PFSK-1 (cell line): ENCODE measurements around the gene MORN1.

Source experiments
- FOXP2 ChIP-seq: optimal IDR thresholded peaks from 2 replicates; pipeline ENCODE3; 2011; ENCODE audit warnings: borderline replicate concordance, control low read depth, inconsistent platforms; ENCODE audit not compliant: insufficient read depth; ENCODE audit errors: extremely low read length, extremely low read depth
- POLR2AphosphoS5 ChIP-seq: IDR thresholded peaks from 2 replicates; pipeline ENCODE4 v1.6.1; 2012; ENCODE audit warnings: low read depth, mild to moderate bottlenecking, control low read depth, low read length, moderate library complexity
- TAF1 ChIP-seq: IDR thresholded peaks from 2 replicates; pipeline ENCODE4 v1.6.1; 2012; ENCODE audit warnings: low read length, control low read depth, borderline replicate concordance; ENCODE audit not compliant: insufficient read depth
- TF ChIP-seq, protein P1 (sequence below), 2 experiments: IDR thresholded peaks; 2 replicates each; pipeline versions ENCODE4 v1.6.1 to v1.8.0; 2011 to 2012; ENCODE audit warnings: low read depth in 2 of 2, low read length in 2 of 2, control low read depth in 1 of 2, inconsistent platforms in 1 of 2, mild to moderate bottlenecking in 1 of 2, moderate library complexity in 1 of 2; ENCODE audit not compliant: insufficient read depth in 1 of 2

DNA sequence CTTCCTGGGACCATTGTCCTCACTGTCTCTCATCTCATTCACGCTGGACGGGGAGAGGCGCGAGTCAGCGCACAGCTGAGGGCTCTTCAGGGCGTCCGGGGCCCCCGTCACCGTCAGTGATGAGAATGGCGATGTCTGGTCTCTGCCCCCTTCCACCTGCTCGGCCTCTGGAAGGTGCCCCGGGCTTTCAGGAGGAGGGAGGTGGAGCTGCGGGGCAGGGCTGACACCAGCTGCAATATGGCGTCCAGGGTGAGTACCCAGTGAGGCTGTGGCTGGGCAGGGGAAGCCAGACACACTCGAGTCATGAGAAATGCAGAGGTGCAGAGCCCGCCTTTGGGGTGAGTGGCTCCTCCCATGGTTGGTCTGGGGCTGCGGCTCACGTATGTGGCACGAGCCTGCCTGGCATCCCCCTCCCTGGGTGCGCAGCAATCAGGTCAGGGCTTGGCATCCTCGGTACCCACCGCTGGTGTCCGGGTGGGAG is 15.1 kb downstream of the MORN1 start:
- TF ChIP-seq, protein P1, sequence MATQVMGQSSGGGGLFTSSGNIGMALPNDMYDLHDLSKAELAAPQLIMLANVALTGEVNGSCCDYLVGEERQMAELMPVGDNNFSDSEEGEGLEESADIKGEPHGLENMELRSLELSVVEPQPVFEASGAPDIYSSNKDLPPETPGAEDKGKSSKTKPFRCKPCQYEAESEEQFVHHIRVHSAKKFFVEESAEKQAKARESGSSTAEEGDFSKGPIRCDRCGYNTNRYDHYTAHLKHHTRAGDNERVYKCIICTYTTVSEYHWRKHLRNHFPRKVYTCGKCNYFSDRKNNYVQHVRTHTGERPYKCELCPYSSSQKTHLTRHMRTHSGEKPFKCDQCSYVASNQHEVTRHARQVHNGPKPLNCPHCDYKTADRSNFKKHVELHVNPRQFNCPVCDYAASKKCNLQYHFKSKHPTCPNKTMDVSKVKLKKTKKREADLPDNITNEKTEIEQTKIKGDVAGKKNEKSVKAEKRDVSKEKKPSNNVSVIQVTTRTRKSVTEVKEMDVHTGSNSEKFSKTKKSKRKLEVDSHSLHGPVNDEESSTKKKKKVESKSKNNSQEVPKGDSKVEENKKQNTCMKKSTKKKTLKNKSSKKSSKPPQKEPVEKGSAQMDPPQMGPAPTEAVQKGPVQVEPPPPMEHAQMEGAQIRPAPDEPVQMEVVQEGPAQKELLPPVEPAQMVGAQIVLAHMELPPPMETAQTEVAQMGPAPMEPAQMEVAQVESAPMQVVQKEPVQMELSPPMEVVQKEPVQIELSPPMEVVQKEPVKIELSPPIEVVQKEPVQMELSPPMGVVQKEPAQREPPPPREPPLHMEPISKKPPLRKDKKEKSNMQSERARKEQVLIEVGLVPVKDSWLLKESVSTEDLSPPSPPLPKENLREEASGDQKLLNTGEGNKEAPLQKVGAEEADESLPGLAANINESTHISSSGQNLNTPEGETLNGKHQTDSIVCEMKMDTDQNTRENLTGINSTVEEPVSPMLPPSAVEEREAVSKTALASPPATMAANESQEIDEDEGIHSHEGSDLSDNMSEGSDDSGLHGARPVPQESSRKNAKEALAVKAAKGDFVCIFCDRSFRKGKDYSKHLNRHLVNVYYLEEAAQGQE (IDR thresholded peaks at IDR 0.05; ENCODE audit: insufficient read depth in 1 of 2, low read depth in 2 of 2, low read length in 2 of 2): no peak
- TF ChIP-seq POLR2AphosphoS5 (no peak), TAF1 (no peak), FOXP2 (no peak)
